NCI-H2196 (cell line): Measurements from ENCODE around the gene CACNA1C.
A peak's percentile ranks its signal among the peaks of the same experiment; 100 is the strongest.

ENCODE experiments used
- DNase-seq: peaks from one replicate; lab custom pipeline; 2025; ENCODE audit not compliant: unreplicated experiment; lab: John Stamatoyannopoulos, UW

CACNA1C gene

DNA sequence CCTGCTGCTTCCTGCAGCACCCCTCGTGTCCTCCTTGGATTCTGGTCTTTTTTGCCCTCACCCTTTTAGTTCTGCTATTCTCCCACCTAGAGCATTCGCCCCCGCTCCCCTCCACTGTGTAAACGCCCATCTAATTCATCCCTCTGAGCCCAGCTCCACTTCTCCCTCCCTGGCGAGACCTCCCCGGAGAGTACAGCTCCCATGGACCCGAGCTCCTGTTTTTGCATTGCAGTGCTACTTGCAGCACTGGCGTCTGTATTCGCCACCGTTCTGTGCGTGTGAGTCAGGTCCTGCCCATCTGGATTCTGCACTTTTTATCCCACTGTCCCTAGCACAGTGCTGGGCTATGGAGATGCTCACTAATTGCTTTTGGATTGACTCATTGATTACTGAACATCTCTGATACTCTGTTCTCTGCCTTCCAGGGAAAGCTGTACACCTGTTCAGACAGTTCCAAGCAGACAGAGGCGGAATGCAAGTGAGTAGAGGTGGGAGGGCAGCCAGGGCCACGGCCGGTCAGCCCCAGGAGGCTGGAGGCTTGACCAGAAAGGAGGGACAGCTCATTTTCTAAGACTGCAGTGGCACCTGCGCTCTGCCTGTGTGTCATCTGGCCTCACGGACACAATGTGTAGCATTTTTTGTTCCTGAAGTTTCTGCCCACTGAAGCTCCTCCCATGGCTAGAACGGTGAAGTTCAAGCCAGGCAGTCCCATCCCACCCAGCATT, 553.6 kb downstream of the CACNA1C start:
- no peak for DNase-seq

DNA sequence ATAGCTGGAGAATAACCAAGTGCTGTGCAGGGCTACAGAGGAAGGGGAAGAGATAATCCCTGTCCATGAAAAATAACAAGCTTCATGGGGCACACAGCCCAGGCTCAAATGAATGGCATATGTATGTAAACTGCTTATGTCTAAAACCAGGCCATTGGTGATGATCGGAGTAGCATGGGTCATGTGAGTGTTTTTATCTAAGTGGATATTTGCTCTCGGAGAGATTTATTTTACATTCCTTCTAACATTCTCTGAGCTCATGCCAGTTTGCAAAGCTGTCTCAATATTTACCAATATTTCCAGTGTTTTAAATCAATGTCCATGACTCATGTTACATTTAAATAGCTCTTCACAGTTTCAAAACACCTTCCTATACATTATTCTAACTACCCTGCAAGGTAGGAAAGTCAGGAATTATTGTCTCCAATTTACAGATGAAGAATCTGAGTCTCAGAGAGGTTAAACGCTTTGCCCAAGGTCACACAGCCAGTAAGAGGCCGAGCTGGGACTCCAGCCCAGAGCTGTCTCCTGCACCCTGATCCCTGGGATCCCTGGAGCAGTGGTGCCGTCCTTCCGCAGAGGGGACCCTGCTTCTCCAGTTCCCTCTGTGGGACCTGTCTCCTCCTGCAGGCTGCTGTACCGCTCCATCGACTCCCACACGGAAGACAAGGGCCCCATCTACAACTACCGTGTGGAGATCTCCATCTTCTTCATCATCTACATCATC, 555.3 kb downstream of the CACNA1C start:
- no peak for DNase-seq

DNA sequence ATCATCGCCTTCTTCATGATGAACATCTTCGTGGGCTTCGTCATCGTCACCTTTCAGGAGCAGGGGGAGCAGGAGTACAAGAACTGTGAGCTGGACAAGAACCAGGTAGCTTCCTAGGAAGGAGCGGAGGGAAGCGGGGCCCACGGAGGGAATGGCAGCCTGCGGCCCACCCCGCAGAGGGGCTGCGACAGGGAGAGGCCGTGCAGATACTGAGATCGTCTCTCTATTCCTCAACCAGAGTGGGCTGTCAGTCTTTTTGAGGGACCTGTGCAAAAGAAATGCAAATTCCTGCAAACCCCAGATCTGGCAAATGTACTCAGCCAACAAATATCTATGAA, 555.8 kb downstream of the CACNA1C start:
- no peak for DNase-seq

- DNase-seq = no peak
Measured at GRCh38 chr12:2609020-2609419, 556.2 kb downstream of the CACNA1C start.

DNA sequence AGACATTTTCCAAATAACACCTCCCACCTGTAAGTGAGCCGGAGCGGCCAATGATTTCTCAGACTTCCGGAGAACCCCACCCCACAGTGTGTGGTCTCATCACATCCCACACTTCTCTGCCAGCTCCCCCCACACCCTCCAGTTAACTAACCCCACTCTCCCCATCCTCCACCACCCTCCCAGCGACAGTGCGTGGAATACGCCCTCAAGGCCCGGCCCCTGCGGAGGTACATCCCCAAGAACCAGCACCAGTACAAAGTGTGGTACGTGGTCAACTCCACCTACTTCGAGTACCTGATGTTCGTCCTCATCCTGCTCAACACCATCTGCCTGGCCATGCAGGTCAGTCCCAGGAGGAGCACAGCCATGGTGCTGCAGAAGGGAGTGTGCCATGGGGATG, 557.6 kb downstream of the CACNA1C start:
- DNase-seq = no peak

- no peak for DNase-seq
Measured at GRCh38 chr12:2613326-2614073, 560.7 kb downstream of the CACNA1C start.

DNA sequence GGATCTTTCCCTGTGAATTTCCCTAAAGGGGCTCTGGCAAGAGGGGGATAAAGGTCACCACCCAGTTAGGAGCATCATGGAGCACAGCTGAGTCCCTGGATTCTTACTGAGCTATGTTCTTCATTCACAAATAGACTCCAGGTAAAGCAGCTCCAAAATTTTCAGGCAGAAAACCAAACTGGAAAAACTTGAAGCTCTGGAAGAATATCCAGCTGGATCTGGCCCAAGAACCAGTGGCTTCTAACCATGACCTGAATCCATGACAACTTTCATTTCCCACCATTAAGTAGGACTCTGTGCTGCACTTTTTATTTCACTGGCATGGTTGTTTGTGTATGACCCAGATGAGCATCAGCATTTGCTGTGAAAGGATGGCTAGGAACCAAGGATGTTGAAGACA, 561.6 kb downstream of the CACNA1C start:
- no peak for DNase-seq

DNA sequence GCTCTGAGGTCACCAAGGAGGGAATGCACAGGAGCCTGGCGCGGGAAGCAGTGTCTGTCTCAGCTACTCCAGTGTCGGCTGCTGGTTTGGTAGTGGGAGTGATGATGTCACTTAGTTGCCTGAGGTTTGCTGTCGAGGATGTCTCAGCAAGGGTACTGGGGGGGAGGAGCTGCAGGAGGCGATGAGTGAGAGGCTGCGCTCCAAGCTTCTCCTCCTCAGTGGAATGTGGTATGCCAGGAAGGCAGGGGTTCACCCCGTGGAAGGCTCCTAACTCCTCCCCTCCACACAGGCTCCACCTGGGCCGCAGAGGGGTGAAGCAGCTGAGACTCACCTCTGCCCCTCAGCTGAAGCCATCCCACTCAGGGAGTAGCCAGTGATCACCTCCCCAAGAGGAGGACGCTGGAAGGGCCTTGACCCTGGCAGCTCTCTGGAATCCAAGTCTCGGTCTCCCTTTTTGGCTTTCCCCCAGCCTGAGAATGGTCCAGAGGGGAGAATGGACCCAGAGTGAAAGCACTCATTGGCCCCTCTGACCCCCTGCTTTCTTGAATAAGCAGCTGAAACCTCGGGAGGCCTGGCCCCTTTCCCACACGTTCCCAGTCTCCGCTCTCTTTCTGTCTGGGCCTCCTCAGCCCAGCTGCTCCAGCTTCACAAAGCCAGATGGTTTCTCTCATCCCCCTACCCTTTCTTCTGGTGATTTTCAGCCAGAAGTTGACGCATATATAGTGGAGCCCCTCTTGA, 563.0 kb downstream of the CACNA1C start:
- no peak for DNase-seq

DNA sequence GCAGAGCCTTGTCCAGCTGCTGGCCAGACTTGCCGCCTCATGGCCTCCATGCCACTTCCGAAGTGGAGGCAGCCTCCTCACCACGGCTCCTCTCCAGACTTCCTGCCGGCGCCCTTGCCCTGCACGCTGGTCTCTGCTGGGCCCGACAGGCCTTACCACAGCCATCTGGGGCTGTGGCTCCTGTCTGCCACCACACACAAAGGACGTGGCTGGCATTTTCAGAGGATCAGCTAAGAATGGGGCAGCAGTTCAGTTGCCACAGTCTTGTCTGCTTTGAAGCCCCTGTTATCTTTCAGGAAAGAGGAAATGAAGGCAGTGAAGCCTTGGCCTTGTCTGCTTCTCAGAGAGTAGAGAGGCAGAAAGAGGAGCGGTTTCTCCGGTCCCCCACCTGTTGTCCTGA, 564.0 kb downstream of the CACNA1C start:
- no peak for DNase-seq

GRCh38 chr12:2617365-2617764, 564.6 kb downstream of the CACNA1C start:
- DNase-seq = no peak

DNA sequence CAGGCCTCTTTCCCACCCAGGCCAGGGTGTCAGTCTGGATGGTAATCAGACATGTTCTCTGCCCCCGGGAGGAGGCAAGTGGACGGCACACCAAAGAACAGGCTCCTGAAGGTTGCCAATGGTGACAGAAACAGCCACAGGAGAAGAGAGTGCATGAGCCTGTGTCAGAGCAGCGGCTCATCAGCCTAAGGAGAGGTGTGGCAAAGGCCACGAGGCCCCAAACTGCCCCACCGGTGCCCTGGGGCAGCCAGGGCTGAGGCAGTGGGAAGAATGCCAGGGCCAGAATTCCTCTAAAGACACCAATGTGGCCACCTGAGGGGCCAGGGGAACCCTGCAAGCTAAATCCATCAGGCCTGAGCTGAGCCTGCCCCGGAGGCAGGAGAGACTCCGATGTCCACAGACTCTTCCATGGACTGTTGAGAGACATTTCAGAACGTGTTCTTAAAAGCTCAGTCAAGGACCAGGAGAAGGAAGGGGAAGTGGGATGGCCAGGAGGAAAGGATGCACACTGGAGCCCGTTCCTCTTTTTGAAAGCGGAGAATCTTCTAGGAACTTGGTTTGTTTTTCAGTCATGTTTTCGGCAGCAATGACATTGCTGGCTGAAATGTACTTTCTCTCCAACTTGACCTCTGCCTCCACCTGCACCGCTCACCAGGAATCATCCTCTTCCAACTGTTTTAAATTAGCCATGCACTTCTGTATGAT, 565.7 kb downstream of the CACNA1C start:
- no peak for DNase-seq

GRCh38 chr12:2619136-2619535, 566.3 kb downstream of the CACNA1C start:
- no peak for DNase-seq

DNA sequence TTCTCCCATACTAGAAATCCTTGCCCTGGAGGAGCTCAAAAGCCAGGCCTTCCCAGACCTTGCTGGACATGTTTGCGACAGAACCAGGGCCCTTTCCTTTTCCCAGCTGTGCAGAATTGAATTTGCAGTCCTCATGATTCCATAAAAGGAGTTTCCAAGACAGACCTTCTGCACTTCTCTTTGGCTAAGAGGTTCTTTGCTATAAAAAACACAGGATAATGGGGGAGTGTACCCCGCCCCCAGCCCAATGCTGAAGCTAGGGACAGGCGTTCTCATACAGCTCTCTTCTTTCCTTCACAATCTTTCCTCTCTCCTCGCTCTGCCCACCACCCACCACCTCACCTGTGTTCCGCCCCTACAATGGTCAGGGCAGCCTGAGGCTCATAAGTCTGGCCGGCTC, 569.7 kb downstream of the CACNA1C start:
- DNase-seq = no peak

DNA sequence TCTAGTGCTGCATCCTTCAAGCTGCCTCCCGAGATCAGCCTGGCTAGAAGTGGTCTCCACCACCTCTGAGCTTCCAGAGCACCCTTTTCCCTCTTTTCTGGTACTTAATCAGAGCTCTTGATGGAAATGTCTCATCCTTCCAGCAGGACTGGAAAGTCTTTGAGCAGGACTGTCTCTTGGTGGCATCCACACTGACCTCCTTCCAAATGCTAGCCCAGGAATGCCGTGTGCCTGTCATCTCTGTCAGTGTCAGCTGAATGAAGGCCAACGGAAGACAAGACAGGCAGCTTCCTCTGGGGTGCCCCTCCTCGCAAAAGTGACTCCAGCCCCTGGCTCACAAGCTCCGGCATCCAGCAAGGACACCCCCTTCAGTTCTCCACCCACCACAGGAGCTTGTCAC, 570.7 kb downstream of the CACNA1C start:
- no peak for DNase-seq

DNA sequence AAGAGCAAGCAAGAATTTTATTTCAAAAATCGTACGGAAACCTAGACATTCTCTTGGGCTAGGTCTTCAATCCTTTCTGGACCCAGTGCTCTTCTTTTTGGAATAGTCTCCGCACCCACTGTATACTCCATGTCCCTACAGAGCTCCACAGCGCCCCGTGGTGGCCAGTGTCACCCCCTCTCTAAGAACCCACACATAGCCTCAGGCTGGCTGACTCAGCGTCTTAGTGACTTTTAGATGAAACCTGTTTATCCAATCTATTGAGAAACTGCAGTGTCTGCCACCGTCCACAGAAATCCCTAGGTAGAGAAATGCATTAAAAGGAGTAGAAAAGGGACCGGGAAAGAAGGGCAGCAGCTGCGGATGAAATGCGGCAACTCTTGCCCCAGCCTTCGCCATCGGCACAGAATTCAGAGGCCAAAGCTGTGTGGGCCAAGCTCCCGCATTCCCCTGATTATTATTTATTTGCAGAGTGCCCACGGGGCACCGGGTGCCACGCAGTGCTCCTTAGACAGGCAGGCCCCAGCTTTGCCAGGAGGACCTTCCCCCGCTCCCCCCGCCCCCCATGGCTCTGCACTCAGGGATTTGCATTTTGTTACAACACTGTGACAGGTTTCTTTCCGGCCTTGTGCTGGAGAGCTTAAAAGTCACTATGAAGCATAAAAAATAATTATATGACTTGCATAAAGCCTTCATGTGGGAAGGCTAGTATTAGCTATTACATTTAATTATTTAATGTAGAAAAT, 571.9 kb downstream of the CACNA1C start:
- DNase-seq = peak; percentile 1

DNA sequence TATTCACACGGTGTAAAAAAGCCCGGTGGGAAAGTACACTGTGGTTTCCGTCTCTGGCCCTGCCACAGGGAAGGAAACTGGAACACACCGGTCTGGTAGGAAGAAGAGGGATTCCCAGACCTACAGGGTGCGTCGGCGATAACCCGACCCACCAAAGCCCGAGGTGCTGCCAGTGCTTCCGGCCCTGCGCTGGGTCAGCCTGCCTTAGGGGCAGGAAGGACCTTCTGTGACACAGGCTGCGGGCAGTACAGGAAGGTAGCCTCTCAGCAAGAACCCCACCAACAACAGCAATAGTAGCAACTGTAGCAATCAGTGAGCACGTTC, 572.5 kb downstream of the CACNA1C start:
- DNase-seq = no peak

DNA sequence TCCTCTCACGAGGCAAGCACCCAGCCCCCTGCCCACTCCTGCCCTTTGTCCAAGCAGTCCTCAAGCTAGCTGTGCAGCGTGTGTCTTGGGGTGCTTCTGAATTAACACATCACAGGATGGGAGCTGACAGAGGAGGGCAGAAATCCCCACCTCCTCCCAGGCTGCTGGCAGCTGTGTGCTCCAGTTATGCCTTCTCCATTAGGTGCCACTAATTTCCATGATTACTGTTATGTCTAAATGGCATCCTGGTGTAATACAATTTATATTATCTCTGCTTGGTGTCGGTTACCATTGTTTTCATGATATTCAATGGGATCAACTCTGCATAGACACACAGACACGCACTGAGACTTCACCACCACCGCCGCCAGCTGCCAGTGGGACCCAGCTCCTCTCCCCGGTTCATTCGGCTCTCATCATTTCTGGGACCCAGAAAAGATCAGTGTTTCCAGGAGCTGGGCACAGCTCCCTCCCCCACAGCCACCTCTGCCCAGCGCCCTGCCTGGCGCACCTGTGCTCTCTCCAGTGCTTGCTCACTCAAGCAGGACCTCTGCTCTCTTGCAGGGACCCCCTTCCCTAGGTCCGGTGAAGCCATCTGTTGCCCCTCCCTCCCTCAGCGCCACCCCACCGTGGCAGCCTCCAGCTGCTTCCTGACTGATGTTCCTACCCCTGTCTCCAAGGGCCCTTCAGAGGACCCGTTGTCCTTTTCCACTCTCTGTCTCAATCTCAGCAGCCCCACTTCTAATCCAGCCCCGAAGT, 574.5 kb downstream of the CACNA1C start:
- DNase-seq = no peak

DNA sequence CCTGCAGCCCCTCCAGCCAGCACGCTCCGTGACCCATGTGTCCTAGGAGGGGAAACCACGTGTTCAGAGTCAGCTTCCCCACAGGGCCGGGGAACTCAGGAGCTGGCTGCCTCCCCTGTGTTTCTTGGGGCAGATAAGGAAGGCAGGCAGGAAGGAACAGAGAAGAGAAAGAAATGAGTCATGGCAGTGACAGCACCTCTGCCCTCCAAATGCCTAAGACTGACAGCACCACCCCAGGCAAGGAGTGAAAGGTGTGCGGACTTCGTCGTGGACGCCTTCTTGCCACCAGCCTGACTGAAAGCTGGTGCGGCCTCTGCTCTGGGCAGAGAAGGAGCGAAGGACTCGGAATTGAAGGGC, 575.0 kb downstream of the CACNA1C start:
- no peak for DNase-seq

DNA sequence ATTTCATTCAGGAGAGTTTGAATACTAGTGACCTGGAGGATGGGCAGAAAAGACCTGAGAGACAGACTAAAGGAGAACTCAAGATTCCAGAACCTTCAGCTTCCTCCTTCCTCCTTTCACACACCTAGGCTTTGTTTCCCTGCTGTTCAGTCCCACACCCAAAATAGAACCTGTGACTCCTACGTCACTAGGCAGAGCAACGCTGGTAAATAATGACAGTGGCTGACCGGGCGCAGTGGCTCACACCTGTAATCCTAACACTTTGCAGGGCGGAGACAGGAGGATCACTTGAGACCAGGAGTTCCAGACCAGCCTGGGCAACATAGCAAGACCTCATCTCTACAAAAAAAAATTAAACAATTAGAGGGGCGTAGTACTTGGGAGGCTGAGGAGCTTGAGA, 575.6 kb downstream of the CACNA1C start:
- DNase-seq = no peak

DNA sequence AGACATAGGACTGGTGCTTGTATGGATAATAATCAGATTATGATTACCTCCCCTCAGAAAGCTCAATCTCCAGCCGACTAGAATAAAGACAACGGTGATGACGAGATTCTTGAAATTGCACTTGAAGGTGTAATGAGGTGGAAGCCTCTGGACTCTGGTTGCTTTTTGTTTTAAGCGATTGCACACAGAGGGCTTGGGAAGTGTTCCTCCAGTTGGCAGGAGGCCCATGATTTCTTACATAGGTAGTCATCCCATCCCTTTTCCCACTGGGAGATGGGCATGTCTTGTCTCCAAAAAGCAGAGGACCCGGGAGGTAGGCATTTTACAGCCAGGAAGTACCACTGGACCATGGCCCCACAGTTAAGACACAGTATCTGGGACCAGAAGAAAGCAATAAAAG, 576.3 kb downstream of the CACNA1C start:
- DNase-seq = no peak
